LNCAP (cell line): ENCODE measurements around the gene TIAM2.

Experiments used
- CTCF ChIP-seq: fragments of 450-650 bp; IDR thresholded peaks from 2 replicates; pipeline ENCODE4 v1.5.1; 2017; ENCODE audit warnings: mild to moderate bottlenecking

The TIAM2 gene

GRCh38 chr6:155080881-155081845, 86.0 kb downstream of the TIAM2 start:
- no peak for TF ChIP-seq CTCF

- TF ChIP-seq CTCF, result no peak
Measured at GRCh38 chr6:155084431-155085123, 89.5 kb downstream of the TIAM2 start.

GRCh38 chr6:155085582-155086257, 90.6 kb downstream of the TIAM2 start:
- TF ChIP-seq CTCF, result no peak

GRCh38 chr6:155088856-155089255, 93.7 kb downstream of the TIAM2 start:
- no peak for TF ChIP-seq CTCF

- no peak for TF ChIP-seq CTCF
Measured at GRCh38 chr6:155089746-155090145, 94.6 kb downstream of the TIAM2 start.

- no peak for TF ChIP-seq CTCF
Measured at GRCh38 chr6:155090166-155090565, 95.1 kb downstream of the TIAM2 start.

- no peak for TF ChIP-seq CTCF
Measured at GRCh38 chr6:155091756-155092155, 96.6 kb downstream of the TIAM2 start.
